ENCODE results near the gene PCSK6. TPM values are rescaled to one million over a fixed set of nuclear protein-coding genes. Genes with fewer than 3 reads are reported as not detected.

The PCSK6 gene
- total RNA-seq, 1 donor from 2014 or later = 3.3 TPM

- intact Hi-C loops (cut with micrococcal nuclease) = no loop called here
These were observed 39.8 kb downstream of the PCSK6 start for GRCh38 chr15:101449471-101450402.

- intact Hi-C loops (cut with micrococcal nuclease) = no loop called here
These were observed 41.2 kb downstream of the PCSK6 start for GRCh38 chr15:101448336-101448735.

GRCh38 chr15:101447561-101448071 is 41.9 kb downstream of the PCSK6 start:
- intact Hi-C loops (cut with micrococcal nuclease) = no loop called here

DNA sequence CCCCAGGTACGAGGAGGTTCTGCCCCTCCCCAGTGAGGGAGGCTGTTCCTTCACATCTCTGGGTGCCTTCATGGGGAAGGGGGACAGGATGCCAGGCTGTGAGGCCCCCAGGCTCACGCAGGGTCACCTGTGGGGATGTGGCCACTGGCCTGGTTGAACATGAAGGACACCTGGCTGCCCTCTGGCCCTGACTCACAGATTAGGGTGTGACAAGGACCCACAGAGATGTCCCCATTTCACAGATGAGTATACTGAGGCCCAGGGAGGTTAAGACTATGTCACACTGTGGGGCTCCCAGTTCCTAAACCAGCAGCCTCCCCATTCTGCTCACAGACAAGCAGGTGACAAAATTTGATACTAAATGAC is 42.4 kb downstream of the PCSK6 start:
- intact Hi-C loops (cut with micrococcal nuclease) = no loop called here

DNA sequence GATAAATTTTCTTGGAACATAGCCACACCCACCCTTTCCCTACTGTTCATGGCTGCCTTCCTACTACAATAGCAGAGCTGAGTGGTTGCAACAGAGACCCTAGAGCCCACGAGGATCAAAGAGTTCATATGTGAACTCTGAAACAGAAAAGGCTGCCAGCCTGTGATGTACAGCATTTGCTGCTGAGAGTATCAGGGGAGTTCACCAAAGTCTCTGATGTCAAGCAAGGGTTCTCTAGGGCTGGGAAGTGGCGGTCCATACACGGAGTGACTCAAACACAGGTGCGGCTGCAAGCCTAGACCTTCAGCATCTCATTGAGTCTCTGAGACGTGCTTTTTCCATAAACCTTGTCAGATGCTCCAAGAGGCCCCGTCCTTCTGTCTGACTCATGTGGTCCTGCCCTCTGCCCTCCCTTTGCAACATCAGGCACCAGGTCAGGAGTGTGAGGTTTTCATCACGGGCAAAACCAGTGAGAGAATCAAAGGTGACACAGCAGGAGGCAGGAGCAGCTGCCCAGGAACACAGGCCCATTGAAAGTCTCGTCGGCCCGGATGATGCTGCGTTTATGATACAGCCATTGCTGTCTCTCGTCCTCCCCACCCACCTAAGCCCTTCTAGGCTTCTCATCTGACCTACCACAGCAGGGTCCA is 42.9 kb downstream of the PCSK6 start:
- intact Hi-C loops (cut with micrococcal nuclease) = no loop called here

DNA sequence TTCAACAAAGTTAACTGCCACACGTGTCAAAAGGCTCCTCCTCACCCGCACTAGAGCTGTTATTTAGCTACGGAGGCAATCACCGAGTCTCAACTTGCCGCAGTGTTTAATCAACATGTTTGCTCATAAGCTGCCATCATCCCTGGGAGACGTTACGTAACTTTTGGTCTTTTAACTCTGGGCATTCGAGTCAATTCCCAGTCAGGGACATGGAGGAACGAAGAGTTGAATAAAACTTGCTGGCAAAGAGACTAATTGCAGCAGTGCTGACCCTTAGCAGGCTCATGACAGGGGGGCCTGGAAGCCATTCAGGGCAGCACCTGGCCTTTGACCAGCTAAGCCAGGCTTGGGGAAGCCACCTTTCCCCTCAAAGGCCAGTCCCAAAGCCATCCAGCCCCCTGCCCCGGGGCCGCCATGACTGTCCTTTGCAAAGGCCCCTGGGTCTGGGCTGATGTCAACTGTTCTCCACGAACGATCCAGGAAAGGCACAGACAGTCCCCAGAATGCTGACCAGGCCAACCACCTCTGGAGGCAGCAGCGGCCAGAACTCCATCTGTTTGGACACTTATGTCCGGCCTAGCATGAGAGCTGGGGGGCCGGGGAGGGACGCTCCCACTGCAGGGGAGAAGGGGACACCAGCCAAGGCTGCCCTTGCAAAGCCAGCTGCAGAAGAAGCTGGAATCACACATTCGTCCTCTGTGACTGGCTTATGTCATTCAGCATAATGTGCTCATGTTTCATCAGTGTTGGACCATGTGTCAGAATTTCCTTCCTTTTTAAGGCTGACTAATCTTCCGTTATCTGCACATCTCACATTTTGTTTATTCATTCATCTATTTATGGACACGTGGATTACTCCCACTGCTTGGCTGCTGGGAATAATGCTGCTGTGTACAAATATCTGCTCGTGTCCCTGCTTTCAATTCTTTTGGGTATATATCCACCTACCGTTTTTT is 43.7 kb downstream of the PCSK6 start:
- intact Hi-C loops (cut with micrococcal nuclease) = no loop called here

DNA sequence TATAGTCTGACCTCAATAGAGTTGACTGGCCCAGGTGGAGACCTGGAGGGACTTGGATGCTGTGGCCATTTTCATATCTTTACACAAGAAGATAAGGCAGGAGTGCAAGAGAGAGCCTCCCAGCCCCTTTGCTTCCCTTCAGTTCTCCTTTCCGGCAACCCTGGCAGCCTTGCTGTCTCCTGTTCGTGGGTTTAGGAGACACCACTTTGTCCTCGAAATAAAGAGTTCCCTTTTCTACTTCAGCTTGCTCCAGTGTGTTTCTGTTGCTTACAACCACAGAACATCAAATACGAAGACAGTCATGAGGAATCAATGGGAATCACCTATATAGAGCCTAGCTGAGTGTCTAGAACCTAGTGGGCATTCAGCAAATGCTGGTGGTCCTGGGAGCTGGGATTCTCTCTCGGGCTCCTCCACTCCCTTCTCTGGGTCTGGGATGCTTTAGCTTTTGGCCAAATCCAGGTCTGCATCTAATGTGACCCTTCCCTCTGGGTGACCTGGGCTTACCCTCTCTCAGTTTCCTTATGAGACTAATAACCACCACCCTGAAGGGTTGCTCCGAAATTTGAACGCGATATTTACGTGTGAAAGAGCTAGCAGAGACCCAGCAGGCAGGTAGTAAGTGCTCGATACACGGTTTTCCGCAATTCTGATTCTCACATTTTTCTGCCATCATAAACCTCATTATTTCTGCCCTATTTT is 44.5 kb downstream of the PCSK6 start:
- intact Hi-C loops (cut with micrococcal nuclease) = no loop called here

GRCh38 chr15:101444015-101444414 is 45.5 kb downstream of the PCSK6 start:
- intact Hi-C loops (cut with micrococcal nuclease) = no loop called here

DNA sequence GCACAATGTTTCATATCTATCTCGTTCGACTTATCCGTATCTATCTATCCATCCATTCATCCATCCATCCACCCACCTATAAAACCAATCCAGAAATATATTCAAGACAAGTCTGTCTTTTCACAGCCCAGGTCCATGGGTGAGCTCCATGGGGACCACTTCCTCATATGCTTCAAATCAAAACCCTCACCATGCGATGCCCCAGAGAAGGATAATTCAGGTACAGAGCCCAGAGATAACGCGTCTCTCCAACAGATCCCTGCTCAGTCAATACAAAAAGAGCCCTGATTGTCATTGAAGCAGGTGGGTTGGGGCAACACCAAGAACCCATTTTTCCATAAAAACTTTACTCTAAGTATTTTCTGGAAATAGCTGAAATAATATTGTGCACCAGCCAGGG is 47.2 kb downstream of the PCSK6 start:
- intact Hi-C loops (cut with micrococcal nuclease) = no loop called here

GRCh38 chr15:101441696-101442095 is 47.8 kb downstream of the PCSK6 start:
- intact Hi-C loops (cut with micrococcal nuclease) = no loop called here

DNA sequence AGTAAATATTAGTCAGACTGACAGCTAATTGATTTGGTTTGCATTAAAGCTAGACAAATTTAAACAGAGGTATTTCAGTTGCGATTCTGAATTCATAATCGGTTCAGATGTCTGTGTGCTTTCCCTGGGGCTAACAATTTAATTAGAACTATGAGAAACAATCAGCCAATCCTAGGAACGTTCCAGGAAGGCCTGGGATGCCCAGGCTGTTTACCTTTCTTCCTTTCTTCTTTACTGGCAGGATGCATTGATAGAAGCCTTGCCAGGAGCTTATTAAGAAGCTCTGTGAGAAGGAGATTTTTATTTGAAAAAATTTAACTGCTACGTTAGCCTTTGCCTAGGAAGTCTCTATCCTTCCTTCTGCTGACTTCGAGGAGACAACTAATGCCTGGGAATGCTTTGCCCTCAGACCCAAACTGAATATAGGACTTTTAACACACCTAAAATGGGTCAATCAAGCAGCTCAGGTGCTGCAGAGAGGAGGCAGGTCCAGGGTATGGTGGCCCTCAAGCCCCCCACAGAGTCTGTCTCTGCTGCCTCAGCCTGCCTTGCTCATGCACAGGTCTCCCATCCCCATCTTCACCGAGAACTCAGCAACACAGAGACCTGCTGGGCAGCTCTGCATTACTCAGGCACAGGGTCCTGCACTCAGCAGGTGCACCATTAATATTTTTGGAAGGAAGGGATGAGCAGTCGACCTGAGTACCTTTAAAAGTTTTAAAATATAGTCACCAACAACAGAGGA is 48.5 kb downstream of the PCSK6 start:
- intact Hi-C loops (cut with micrococcal nuclease) = no loop called here

DNA sequence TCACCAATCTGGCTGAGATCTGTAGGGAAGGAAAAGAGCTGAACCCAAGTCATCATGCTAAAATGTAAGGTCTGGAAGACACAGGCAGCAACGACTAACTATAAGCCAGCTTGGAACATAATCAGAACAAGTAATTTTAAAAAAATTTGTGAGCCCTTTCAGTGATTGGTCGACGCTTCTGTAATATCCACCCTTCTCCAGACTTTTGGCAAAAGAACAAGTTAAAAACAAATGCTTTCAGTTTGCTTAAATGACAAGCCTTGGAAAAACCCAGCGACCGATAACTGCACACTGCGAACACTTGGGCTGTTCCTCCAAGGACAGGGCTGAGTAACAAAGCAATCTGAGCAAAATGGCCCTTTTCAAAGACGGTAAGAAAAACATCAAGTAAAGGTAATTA is 49.6 kb downstream of the PCSK6 start:
- intact Hi-C loops (cut with micrococcal nuclease) = no loop called here

- intact Hi-C loops (cut with micrococcal nuclease) = no loop called here
These were observed 50.1 kb downstream of the PCSK6 start for GRCh38 chr15:101439285-101439919.

- intact Hi-C loops (cut with micrococcal nuclease) = no loop called here
These were observed 50.8 kb downstream of the PCSK6 start for GRCh38 chr15:101438482-101439284.

- intact Hi-C loops (cut with micrococcal nuclease) = no loop called here
These were observed 51.7 kb downstream of the PCSK6 start for GRCh38 chr15:101437618-101438481.

DNA sequence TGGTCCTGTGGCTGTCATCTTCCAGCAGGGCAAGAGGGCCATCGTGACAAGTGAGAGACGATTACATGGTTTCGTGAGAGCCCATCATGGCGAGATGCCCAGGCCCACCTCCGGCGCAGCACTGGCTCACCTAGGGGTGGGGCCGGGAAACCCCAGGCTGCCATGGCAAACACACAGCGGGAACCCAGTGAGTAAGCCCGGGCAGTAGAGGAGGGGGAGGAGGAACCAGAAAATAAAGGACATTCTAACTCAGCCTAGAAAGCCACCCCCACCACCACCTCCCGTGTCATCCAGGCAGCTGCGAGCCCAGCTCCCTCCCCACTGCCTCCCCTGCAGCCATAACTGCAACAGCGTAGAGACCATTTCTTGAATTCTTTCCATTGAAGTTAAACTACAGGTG is 52.3 kb downstream of the PCSK6 start:
- intact Hi-C loops (cut with micrococcal nuclease) = no loop called here

GRCh38 chr15:101436526-101436925 is 53.0 kb downstream of the PCSK6 start:
- intact Hi-C loops (cut with micrococcal nuclease) = no loop called here

- intact Hi-C loops (cut with micrococcal nuclease) = no loop called here
These were observed 53.7 kb downstream of the PCSK6 start for GRCh38 chr15:101435761-101436160.
